Esophagus muscularis mucosa (tissue), 4 donors: ENCODE data around the gene MAP1LC3A.

Experiments used
- CTCF ChIP-seq, 3 experiments: fragments of 200-600 bp in 2 of 3; fragments of 450-650 bp in 1 of 3; sonication (generic) in 2 of 3; IDR thresholded peaks; one replicate each; pipeline ENCODE4 v1.5.1; 2017 to 2019; ENCODE audit warnings: antibody characterized with exemption in 3 of 3, mild to moderate bottlenecking in 2 of 3, moderate library complexity in 1 of 3
- EP300 ChIP-seq: sonication (generic); formaldehyde crosslinking; IDR thresholded peaks from one replicate; pipeline ENCODE4 v1.6.1; 2017; ENCODE audit warnings: antibody characterized with exemption
- POLR2A ChIP-seq: fragments of 450-650 bp; IDR thresholded peaks from one replicate; pipeline ENCODE4 v1.6.1; 2017; ENCODE audit warnings: antibody characterized with exemption, moderate library complexity, mild to moderate bottlenecking, low read depth
- POLR2AphosphoS5 ChIP-seq, 2 donors: sonication (generic); formaldehyde crosslinking; IDR thresholded peaks; one replicate each; pipeline ENCODE4 v1.6.1; 2017; ENCODE audit warnings: antibody characterized with exemption in 2 of 2

GRCh38 chr20:34531608-34532265 lies 26.8 kb upstream of the MAP1LC3A start:
- TF ChIP-seq CTCF (IDR thresholded peaks at IDR 0.05) (no peak), POLR2AphosphoS5 (IDR thresholded peaks at IDR 0.05) (no peak), EP300 (no peak), POLR2A (no peak)
